T-helper 1 cell treated with Interleukin-12 subunit alpha and Interleukin-12 subunit beta and Interleukin-4 antibody, amounts not matched to agents 30 ng/mL and 1 ng/mL, for 36 hours (primary cell): Measurements from ENCODE around the gene ARHGAP33. TPM values are rescaled to one million over a fixed set of nuclear protein-coding genes. Genes with fewer than 3 reads are reported as not detected.

Experiments used
- intact Hi-C: fragments of 100-400 bp; cut with micrococcal nuclease; formaldehyde crosslinking; loops from one replicate; pipeline ENCODE4 v1.15.1; 2024
- total RNA-seq: library from RNA; stranded (reverse); gene quantifications from 2 replicates; pipeline ENCODE4 v1.2.3, GENCODE V29; 2022

ARHGAP33 gene, protein sequence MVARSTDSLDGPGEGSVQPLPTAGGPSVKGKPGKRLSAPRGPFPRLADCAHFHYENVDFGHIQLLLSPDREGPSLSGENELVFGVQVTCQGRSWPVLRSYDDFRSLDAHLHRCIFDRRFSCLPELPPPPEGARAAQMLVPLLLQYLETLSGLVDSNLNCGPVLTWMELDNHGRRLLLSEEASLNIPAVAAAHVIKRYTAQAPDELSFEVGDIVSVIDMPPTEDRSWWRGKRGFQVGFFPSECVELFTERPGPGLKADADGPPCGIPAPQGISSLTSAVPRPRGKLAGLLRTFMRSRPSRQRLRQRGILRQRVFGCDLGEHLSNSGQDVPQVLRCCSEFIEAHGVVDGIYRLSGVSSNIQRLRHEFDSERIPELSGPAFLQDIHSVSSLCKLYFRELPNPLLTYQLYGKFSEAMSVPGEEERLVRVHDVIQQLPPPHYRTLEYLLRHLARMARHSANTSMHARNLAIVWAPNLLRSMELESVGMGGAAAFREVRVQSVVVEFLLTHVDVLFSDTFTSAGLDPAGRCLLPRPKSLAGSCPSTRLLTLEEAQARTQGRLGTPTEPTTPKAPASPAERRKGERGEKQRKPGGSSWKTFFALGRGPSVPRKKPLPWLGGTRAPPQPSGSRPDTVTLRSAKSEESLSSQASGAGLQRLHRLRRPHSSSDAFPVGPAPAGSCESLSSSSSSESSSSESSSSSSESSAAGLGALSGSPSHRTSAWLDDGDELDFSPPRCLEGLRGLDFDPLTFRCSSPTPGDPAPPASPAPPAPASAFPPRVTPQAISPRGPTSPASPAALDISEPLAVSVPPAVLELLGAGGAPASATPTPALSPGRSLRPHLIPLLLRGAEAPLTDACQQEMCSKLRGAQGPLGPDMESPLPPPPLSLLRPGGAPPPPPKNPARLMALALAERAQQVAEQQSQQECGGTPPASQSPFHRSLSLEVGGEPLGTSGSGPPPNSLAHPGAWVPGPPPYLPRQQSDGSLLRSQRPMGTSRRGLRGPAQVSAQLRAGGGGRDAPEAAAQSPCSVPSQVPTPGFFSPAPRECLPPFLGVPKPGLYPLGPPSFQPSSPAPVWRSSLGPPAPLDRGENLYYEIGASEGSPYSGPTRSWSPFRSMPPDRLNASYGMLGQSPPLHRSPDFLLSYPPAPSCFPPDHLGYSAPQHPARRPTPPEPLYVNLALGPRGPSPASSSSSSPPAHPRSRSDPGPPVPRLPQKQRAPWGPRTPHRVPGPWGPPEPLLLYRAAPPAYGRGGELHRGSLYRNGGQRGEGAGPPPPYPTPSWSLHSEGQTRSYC
- 43.7 and 55.9 TPM in 2 replicates for total RNA-seq

DNA sequence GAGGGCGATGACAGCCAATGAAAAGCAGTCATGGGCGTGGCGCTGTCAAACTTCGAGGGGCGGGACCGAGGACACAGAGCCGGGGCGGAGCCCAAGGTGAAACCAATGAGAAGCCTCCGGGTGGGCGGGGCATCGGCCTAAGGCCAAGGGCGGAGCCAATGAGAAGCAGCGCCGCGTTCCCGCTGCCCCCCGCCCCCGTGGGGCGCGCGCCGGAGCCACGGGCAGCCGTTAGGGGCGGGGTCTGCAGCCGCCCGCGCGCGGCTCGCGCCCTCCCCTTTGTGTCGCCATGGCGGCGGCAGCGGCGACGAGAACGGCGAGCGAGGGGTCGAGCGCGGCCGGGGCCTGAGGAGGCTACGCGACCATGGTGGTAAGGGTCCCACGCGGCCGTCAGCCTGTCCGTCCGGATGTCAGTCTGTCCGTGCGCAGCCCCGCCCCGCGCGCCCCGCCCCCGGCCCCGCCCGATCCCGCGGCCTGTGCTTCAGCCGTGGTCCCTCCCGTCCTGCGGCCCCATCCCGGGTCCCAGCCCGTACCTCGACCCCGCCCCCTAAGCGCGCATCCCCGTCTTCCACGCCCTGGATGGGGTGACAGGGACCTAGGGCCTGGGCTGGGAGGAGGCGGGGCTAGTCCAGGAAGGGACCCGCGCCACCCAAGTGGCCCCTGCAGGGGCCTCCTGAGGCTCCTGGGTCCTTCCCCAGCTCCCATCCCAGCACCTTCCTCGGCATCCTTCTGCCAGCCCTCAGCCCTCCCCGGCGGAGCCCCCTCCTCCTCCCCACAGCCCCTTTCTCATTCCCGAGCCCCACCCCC, at the start of gene ARHGAP33:
TSS of gene ARHGAP33 (plus strand) at position 267 of the 804 bp plus-strand sequence. CDS start at position 362, 95 bp downstream.
- intact Hi-C loops: loop anchor here (1.0 to 2.0 kb wide), 13 partner anchors 17 to 340 kb away; partner anchors contain the start of genes ALKBH6, COX6B1, LIN37 and PROSER3

DNA sequence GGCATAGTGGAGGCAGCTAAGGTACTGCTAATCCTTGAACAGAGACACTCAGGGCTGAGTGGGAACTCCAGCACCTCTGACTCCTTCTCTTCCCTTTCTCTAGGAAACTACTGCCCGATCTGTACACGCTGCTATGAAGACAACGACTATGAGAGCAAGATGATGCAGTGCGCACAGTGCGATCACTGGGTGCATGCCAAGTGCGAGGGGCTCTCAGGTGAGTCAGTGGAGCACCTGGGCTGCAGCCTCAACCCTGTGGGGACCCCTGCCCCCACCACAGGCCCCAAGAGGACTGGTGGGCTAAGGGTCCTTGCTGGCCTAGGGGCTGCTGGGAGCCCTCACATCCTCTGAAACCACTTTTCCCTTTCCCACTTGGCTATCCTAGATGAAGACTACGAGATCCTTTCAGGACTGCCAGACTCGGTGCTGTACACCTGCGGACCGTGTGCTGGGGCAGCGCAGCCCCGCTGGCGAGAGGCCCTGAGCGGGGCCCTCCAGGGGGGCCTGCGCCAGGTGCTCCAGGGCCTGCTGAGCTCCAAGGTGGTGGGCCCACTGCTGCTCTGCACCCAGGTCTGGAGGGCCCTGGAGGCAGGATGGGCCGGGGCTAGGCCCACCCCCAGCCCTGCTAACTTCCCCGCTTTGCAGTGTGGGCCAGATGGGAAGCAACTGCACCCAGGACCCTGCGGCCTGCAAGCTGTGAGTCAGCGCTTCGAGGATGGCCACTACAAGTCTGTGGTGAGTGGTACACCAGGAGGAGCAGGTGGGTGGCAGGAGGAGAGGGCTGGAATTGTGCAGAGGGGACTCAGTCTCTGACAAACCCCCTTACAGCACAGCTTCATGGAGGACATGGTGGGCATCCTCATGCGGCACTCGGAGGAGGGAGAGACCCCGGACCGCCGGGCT, 48.1 kb upstream of the ARHGAP33 start:
- intact Hi-C loops: no loop called here

DNA sequence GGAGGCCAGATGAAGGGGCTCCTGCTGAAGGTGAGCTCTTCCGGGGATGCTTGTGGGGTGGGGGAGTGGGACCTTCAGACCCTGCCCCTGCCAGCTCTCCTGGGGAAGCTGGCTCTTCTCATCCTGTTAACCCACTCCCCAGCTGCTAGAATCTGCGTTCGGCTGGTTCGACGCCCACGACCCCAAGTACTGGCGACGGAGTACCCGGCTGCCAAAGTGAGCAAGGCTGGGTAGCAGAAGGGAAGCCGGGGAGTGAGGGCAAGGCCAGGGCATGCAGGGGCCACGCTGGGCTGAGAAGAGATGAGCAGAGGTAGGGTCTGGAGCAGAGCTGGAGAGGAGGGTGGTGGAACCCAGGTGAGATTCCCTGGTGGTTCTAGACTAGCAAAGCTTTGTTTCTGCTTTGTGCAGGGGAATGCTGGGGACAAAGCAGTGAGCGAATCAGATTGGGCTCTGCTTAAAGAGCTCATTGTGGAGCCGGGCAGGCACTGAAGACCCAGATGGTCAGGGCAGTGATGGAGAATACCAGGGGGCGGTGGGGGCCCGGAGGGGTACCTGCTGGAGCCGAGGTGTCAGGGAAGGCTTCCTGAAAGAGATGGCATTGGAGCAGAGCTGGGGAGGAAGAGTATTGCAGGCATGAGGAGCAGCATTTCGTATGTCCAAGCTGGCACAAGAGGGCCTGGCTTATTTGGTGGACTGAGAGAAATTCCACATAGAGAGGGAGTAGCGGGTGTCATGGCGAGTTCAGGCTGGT, 47.2 kb upstream of the ARHGAP33 start:
- intact Hi-C loops: no loop called here

DNA sequence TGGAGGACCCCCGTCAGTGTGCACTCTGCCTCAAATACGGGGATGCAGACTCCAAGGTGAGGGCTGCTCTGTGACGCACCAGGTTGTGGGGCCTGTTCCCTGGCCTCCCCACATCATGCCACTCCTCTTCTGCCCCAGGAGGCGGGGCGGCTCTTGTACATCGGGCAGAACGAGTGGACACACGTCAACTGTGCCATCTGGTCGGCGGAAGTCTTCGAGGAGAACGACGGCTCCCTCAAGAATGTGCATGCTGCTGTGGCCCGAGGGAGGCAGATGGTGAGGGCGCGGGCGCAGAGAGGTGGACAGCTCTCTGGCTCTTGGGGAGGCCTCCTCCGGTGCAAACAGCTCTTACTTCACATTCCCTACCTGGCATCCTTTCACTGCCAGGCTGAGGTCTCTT, 46.3 kb upstream of the ARHGAP33 start:
- intact Hi-C loops: no loop called here

DNA sequence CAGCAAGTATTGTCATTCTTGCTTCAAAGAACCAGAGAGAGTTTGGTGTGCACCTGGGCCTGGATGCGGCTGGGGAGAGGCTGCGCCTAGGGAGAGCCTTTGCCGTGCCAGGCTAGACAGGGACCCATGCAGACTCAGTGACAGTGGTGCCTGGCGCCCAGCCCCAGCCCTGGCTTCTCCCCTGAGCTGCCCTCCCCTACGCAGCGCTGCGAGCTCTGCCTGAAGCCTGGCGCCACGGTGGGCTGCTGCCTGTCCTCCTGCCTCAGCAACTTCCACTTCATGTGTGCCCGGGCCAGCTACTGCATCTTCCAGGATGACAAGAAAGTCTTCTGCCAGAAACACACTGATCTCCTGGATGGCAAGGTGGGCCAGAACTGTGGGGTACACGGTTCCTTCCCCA, 45.6 kb upstream of the ARHGAP33 start:
- intact Hi-C loops: no loop called here

DNA sequence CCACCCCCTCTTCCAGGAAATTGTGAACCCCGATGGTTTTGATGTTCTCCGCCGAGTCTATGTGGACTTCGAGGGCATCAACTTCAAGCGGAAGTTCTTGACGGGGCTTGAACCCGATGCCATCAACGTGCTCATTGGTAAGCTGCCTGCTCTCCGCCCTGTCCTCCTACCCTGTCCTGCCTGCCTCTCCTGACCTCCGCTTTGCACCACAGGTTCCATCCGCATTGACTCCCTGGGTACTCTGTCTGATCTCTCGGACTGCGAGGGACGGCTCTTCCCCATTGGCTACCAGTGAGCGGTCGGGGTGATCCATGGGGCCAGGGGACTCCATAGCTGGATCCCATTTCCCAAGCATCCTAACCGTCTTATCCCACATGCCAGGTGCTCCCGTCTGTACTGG, 45.0 kb upstream of the ARHGAP33 start:
- intact Hi-C loops: no loop called here

DNA sequence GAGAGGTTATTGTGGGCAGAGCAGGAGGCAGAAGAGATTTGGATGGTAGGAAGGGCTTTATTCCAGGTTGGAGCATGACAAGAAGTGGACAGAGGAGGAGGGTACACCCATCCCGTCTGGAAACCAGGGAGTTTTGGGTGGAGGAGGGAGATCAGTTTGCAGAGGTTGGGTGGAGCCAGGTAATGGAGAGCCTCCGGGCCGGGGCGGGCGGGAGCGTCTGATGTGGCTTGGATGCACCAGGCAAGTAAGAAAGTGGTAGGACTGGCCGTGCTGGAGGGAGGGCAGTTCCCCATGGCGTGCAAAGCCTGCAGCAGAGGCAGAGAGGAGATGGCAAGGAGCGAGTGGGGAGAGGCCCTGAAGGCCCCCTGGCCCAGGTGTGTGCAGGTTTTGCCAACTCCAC, 44.0 kb upstream of the ARHGAP33 start:
- intact Hi-C loops: no loop called here

DNA sequence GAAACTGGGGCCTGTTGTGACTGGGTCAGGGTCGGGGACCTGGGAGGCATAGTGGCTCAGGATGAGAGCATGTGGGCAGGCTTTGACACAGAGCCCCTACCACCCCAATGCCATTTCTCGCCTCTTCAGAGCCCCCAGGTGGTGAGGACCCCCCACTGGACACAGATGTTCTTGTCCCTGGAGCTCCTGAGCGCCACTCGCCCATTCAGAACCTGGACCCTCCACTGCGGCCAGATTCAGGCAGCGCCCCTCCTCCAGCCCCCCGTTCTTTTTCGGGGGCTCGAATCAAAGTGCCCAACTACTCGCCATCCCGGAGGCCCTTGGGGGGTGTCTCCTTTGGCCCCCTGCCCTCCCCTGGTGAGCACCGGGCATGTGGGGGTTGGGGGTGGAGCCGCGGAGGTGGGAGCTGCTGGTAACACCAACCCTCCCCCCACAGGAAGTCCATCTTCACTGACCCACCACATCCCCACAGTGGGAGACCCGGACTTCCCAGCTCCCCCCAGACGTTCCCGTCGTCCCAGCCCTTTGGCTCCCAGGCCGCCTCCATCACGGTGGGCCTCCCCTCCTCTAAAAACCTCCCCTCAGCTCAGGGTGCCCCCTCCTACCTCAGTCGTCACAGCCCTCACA, 43.5 kb upstream of the ARHGAP33 start:
- intact Hi-C loops: no loop called here

DNA sequence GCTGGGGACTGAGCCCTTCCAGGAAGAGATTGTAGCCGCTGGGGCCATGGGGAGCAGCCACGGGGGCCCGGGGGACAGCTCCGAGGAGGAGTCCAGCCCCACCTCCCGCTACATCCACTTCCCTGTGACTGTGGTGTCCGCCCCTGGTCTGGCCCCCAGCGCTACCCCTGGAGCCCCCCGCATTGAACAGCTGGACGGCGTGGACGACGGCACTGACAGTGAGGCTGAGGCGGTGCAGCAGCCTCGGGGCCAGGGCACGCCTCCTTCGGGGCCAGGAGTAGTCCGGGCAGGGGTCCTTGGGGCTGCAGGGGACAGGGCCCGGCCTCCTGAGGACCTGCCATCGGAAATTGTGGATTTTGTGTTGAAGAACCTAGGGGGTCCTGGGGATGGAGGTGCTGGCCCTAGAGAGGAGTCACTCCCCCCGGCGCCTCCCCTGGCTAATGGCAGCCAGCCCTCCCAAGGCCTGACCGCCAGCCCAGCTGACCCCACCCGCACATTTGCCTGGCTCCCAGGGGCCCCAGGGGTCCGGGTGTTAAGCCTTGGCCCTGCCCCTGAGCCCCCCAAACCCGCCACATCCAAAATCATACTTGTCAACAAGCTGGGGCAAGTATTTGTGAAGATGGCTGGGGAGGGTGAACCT, 42.7 kb upstream of the ARHGAP33 start:
- intact Hi-C loops: no loop called here

DNA sequence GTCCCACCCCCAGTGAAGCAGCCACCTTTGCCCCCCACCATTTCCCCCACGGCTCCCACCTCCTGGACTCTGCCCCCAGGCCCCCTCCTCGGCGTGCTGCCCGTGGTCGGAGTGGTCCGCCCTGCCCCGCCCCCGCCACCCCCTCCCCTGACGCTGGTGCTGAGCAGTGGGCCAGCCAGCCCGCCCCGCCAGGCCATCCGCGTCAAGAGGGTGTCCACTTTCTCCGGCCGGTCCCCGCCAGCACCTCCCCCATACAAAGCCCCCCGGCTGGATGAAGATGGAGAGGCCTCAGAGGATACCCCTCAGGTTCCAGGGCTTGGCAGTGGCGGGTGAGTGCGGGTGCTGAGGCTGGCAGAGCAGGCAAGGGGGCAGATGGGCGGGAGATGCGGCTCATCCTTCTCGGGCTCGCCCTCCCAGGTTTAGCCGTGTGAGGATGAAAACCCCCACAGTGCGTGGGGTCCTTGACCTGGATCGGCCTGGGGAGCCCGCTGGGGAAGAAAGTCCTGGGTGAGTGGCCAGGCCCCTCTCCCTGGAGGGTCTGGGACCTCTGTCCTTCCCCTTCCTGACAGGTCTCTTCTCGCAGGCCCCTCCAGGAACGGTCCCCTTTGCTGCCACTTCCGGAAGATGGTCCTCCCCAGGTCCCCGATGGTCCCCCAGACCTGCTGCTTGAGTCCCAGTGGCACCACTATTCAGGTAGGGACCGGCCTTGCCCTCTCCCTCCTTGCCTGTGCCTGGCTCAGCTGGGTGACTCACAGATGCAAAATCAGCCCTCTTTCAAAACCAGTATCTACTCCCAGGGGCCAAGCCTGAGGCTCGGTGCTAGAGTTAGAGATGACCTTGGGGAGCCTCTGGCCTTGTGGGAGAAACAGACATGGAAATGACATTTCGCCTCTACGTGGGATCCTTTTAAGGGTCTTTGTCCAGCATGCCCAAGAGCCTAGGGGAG, 41.9 kb upstream of the ARHGAP33 start:
- intact Hi-C loops: no loop called here

DNA sequence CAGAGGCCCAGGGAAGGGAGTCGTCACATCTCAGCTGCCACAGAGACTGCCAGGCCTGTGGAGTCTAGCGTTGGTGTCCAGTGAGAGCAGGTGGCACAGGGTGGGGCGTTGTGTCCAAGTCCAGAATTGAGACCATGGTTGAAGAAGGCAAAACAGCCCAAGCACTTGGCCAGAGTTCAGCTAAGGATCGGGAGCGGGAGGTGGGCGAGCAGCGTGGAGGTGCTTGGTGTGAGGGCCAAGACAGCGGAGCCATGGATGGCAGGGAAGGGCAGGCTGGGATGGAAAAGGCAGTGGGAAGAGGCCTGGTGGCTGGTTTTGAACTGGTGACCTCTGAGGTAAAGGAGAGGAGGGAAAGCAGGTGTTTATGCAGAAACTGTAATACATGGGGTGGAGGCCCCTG, 41.1 kb upstream of the ARHGAP33 start:
- intact Hi-C loops: no loop called here

DNA sequence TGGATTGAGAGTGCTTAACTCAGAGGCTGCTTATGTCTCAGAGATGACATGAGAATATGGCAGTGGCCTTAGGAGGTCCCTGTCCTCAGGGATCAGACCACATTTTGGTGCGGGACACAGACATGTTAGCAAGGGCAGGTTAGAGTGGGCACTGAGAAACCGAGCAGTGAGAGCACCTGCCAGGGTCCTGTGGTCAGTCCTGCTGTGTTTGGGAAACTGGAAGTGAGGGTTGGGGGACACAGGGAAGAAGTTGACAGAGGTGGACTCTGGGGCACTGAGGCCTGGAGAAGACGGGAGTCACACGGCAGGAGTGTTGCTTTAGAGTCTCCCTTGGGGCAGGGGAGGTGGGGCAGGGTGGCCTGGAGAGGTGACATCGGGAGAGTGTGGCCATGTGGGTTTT, 40.5 kb upstream of the ARHGAP33 start:
- intact Hi-C loops: no loop called here

DNA sequence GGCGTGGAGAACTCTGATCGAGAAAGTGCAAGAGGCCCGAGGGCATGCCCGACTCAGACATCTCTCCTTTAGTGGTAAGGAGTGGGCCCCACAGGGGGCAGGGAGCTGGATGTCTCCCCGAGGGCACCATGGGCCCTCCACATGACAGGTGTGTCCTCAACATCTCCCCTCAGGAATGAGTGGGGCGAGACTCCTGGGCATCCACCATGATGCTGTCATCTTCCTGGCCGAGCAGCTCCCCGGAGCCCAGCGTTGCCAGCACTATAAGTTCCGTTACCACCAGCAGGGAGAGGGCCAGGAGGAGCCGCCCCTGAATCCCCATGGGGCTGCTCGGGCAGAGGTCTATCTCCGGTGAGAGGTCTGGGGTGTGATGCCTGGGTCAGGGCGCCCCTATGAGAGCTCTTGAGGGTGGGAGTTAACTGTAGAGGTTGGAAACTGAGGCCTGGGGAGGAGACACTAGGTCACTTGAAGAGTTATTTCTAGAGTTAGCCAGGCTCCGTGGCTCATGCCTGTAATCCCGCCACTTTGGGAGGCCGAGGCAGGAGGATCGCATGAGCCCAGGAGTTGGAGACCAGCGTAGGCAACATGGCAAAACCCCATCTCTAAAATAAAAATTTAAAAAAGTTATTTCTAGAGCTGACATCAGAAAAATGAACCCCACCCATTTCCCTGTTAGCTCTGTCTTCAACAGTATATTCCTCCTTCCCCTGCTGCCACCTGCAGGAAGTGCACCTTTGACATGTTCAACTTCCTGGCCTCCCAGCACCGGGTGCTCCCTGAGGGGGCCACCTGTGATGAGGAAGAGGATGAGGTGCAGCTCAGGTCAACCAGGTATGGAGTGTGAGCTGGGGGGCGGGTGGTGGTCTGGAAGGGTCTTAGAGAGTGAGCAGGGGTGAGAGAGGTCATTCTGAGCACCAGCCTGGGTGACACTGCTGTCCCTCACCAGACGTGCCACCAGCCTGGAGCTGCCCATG, 38.2 kb upstream of the ARHGAP33 start:
- intact Hi-C loops: no loop called here

DNA sequence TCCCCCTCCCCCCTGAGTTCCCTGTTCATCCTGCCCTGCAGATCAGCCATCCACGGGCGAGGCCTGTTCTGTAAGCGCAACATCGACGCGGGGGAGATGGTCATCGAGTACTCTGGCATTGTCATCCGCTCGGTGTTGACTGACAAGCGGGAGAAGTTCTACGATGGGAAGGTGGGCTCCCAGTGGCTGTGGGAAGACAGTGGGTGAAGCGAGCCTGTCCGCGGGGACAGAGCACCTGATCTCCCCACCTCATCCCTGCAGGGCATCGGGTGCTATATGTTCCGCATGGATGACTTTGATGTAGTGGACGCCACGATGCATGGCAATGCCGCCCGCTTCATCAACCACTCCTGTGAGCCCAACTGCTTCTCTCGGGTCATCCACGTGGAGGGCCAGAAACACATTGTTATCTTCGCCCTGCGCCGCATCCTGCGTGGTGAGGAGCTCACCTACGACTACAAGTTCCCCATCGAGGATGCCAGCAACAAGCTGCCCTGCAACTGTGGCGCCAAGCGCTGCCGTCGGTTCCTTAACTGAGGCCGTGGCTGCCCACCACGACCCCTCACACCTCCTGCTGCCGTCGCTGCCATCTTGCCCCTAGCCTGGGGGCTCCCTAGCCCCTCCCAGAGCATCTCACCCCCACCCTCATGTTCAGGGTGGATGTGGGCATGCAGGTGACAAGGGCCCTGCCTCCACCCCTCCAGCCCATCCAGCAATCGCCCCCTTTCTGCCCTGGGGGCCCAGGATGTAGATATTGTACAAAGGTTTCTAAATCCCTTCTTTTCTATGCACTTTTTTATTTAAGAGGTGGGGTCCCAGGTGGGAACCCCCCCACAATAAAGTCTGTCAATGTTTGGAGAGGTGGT, 37.1 kb upstream of the ARHGAP33 start:
- intact Hi-C loops: no loop called here

DNA sequence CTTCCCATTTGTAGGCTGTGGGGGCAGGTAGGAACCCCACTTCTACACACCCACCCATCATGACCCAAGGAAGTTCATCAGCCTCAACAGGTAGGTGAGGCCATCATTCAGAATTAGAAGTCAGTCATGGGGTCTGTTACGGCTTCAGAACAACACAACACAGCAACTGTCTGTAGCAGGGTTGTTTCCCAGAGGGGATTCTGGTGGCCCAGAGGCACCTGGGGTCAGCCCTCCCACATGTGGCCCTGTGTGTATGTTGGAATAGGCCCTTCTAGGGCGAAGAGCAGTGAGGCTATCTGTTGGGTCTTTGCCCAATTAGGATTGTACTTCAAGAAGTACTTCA, 36.5 kb upstream of the ARHGAP33 start:
- intact Hi-C loops: no loop called here
